Activated CD8-positive, alpha-beta T cell treated with anti-CD3 and anti-CD28 coated beads for 36 hours (primary cell): ENCODE measurements around the gene CAP1. TPM values are rescaled to one million over a fixed set of nuclear protein-coding genes. Genes with fewer than 3 reads are reported as not detected.

Experiments
- ATAC-seq: fragments of 200-7000 bp; cut with Tn5 transposase; one replicate; pipeline ENCODE4 v1.10.0; 2021; ENCODE audit warnings: mild to moderate bottlenecking, moderate library complexity
- CTCF ChIA-PET: fragments of 350-600 bp; sonication (Branson Sonifier 250); formaldehyde crosslinking; loops from one replicate; lab custom pipeline; 2021; ENCODE audit warnings: antibody characterized with exemption; lab: Charles Lee
- POLR2A ChIA-PET: fragments of 350-600 bp; sonication (Branson Sonifier 250); formaldehyde crosslinking; loops from one replicate; lab custom pipeline; 2021; ENCODE audit warnings: antibody characterized with exemption; lab: Charles Lee
- DNase-seq: peaks from one replicate; pipeline ENCODE4 v3.0.0-alpha.2; 2020
- H3K27ac Mint-ChIP-seq: one replicate; pipeline ENCODE4 v1.8.0; 2021; ENCODE audit warnings: mild to moderate bottlenecking, mixed read lengths
- H3K27me3 Mint-ChIP-seq: one replicate; pipeline ENCODE4 v1.8.0; 2021; ENCODE audit warnings: mixed read lengths
- H3K36me3 Mint-ChIP-seq: one replicate; pipeline ENCODE4 v1.8.0; 2021; ENCODE audit warnings: low read depth, mixed read lengths
- H3K4me1 Mint-ChIP-seq: one replicate; pipeline ENCODE4 v1.8.0; 2021; ENCODE audit warnings: low read depth, mixed read lengths
- H3K4me3 Mint-ChIP-seq: one replicate; pipeline ENCODE4 v1.8.0; 2021; ENCODE audit warnings: mild to moderate bottlenecking, moderate library complexity, mixed read lengths
- H3K9me3 Mint-ChIP-seq: one replicate; pipeline ENCODE4 v1.8.0; 2021; ENCODE audit warnings: mixed read lengths
- CTCF ChIP-seq: fragments of 200-600 bp; IDR thresholded peaks from one replicate; pipeline ENCODE4 v1.8.0; 2022; ENCODE audit warnings: antibody characterized with exemption, mild to moderate bottlenecking
- intact Hi-C: fragments of 100-400 bp; cut with micrococcal nuclease; formaldehyde crosslinking; loops from one replicate; pipeline ENCODE4 v1.10.0; 2022
- total RNA-seq, 2 experiments: library from RNA; stranded (reverse); gene quantifications; one replicate each; pipeline ENCODE4 v1.2.3, GENCODE V29; 2021

Gene CAP1
- total RNA-seq, 2 experiments from 2014 or later = 511 to 512 TPM

GRCh38 chr1:40095806-40096205 is 55.3 kb downstream of the CAP1 start:
- POLR2A ChIA-PET = no interaction called here

GRCh38 chr1:40096646-40096976 is 56.1 kb downstream of the CAP1 start:
- intact Hi-C loops = no loop called here
- peak; percentile 50 for ATAC-seq
- CTCF ChIA-PET = interaction anchor here (1.4 to 3.2 kb wide), 2 partner anchors 8 to 242 kb away, joined by 3 to 13 read pairs; no protein-coding TSS in a partner anchor
- Mint-ChIP-seq H3K9me3 (no peaks in the 10 kb centered on the region), H3K4me1 (peaks cover 30% of the 10 kb centered on the region), H3K36me3 (peaks cover 21% of the 10 kb centered on the region), H3K4me3 (peak overlapping the region; percentile 93), H3K27me3 (no peaks in the 10 kb centered on the region), H3K27ac (peak overlapping the region; percentile 93)
- no peak for TF ChIP-seq CTCF
- no peak for DNase-seq
- POLR2A ChIA-PET = no interaction called here

More at GRCh38 chr1:40095806-40096205, 55.3 kb downstream of the CAP1 start:
- no peak for ATAC-seq
- peaks cover 30% of the 10 kb centered on the region for H3K4me1 Mint-ChIP-seq
- CTCF ChIA-PET = interaction anchor here (1.0 to 1.7 kb wide), 2 partner anchors 11 to 13 kb away, joined by 3 to 9 read pairs; no protein-coding TSS in a partner anchor
- H3K27ac Mint-ChIP-seq = no peak overlapping the region
- H3K4me3 Mint-ChIP-seq = peak overlapping the region; percentile 93
- H3K27me3 Mint-ChIP-seq = no peaks in the 10 kb centered on the region
- no peaks in the 10 kb centered on the region for H3K9me3 Mint-ChIP-seq
- DNase-seq = no peak
- peaks cover 27% of the 10 kb centered on the region for H3K36me3 Mint-ChIP-seq
- intact Hi-C loops = no loop called here
- TF ChIP-seq CTCF = no peak

- ATAC-seq (peak; percentile 88), DNase-seq (peak; percentile 82)
- CTCF ChIA-PET = interaction anchor here (1.0 to 3.2 kb wide), 5 partner anchors 9 to 241 kb away, joined by 3 to 13 read pairs (median 4); no protein-coding TSS in a partner anchor
- intact Hi-C loops = no loop called here
- H3K36me3 Mint-ChIP-seq = peaks cover 19% of the 10 kb centered on the region
- no peaks in the 10 kb centered on the region for H3K9me3 Mint-ChIP-seq
- TF ChIP-seq CTCF = peak; percentile 52
- H3K4me1 Mint-ChIP-seq = peaks cover 30% of the 10 kb centered on the region
- POLR2A ChIA-PET = interaction anchor here (0.9 to 1.0 kb wide), 2 partner anchors 11 to 19 kb away, joined by 3 read pairs; no protein-coding TSS in a partner anchor
- H3K27ac Mint-ChIP-seq = peak within 1 kb of the TSS; percentile 93
- H3K27me3 Mint-ChIP-seq = no peaks in the 10 kb centered on the region
- H3K4me3 Mint-ChIP-seq = peak within 1 kb of the TSS; percentile 93
Observed at GRCh38 chr1:40096977-40097782, 56.7 kb downstream of the CAP1 start, which contains the start of gene PPT1. TSS of gene PPT1 (minus strand) at chr1:40097252. CDS start at chr1:40097238, 14 bp downstream.

GRCh38 chr1:40102038-40102437 is 61.5 kb downstream of the CAP1 start:
- no peaks in the 10 kb centered on the region for H3K27me3 Mint-ChIP-seq

More at GRCh38 chr1:40102038-40102437, 61.5 kb downstream of the CAP1 start:
- ATAC-seq (no peak), DNase-seq (no peak)
- peaks cover 7% of the 10 kb centered on the region for H3K4me1 Mint-ChIP-seq
- peaks cover 3% of the 10 kb centered on the region for H3K9me3 Mint-ChIP-seq
- intact Hi-C loops = no loop called here
- ChIA-PET CTCF (interaction anchor here (1.5 to 1.6 kb wide), 2 partner anchors 42 to 237 kb away, joined by 7 to 8 read pairs; no protein-coding TSS in a partner anchor), POLR2A (interaction anchor here (1.4 kb wide), 1 partner anchor 155 kb away, joined by 4 read pairs; no protein-coding TSS in a partner anchor)
- H3K4me3 Mint-ChIP-seq = no peak overlapping the region
- no peaks in the 10 kb centered on the region for H3K36me3 Mint-ChIP-seq
- no peak for TF ChIP-seq CTCF
- H3K27ac Mint-ChIP-seq = no peak overlapping the region
